Fibroblast of mammary gland (primary cell): ENCODE results near the gene PHKB.
"Not testable (repeated sequence)": the region's sequence is repeated elsewhere in the genome, so short reads cannot be mapped to it uniquely, and the experiment has no call there.

Source experiments
- DNase-seq: peaks from one replicate; pipeline ENCODE4 v3.0.0-alpha.2; 2010; ENCODE audit warnings: low read depth
- H3K4me3 ChIP-seq: 2 replicates; pipeline ENCODE4 v1.5.1; 2011; ENCODE audit warnings: low read depth, mild to moderate bottlenecking, low read length, moderate library complexity; ENCODE audit not compliant: control insufficient read depth
- CTCF ChIP-seq: conservative IDR thresholded peaks from 2 replicates; pipeline ENCODE4 v1.5.1; 2011; ENCODE audit warnings: low read depth, low read length, inconsistent platforms; ENCODE audit not compliant: control insufficient read depth, insufficient read depth

The PHKB gene

GRCh38 chr16:47460711-47461597 lies at the start of gene PHKB, which contains the start of gene ITFG1:
Gene PHKB, plus strand, starts transcription at chr16:47461331. Its CDS starts 20 bp downstream, at chr16:47461351.
Gene ITFG1, minus strand, starts transcription at chr16:47461063. Its CDS starts 18 bp downstream, at chr16:47461045.
- peak within 1 kb of the TSS; percentile 96 for H3K4me3 ChIP-seq
- no peak for TF ChIP-seq CTCF
- peak; percentile 89 for DNase-seq

- no peak for DNase-seq
- no peak for TF ChIP-seq CTCF
Measured at GRCh38 chr16:47413041-47413440, 48.1 kb upstream of the PHKB start.

GRCh38 chr16:47416869-47417268 lies 44.3 kb upstream of the PHKB start:
- TF ChIP-seq CTCF, result no peak
- DNase-seq, result no peak
- H3K4me3 ChIP-seq, result no peak overlapping the region

More at GRCh38 chr16:47413041-47413440, 48.1 kb upstream of the PHKB start:
- no peak overlapping the region for H3K4me3 ChIP-seq

- H3K4me3 ChIP-seq, result no peak overlapping the region
- no peak for TF ChIP-seq CTCF
- DNase-seq, result no peak
Measured at GRCh38 chr16:47424846-47425245, 36.3 kb upstream of the PHKB start.

- TF ChIP-seq CTCF, result no peak
- no peak for DNase-seq
Measured at GRCh38 chr16:47426806-47427205, 34.3 kb upstream of the PHKB start.

GRCh38 chr16:47431960-47432359 lies 29.2 kb upstream of the PHKB start:
- no peak for TF ChIP-seq CTCF
- H3K4me3 ChIP-seq, result no peak overlapping the region
- DNase-seq, result no peak

More at GRCh38 chr16:47426806-47427205, 34.3 kb upstream of the PHKB start:
- H3K4me3 ChIP-seq, result no peak overlapping the region

- not testable (repeated sequence) for DNase-seq, H3K4me3 ChIP-seq
Measured at GRCh38 chr16:47434274-47434673, 26.9 kb upstream of the PHKB start.

GRCh38 chr16:47440066-47440465 lies 21.1 kb upstream of the PHKB start:
- H3K4me3 ChIP-seq, DNase-seq: not testable (repeated sequence)

GRCh38 chr16:47442884-47443283 lies 18.2 kb upstream of the PHKB start:
- H3K4me3 ChIP-seq, DNase-seq: not testable (repeated sequence)
